AG10803 (cell line): ENCODE results near the gene C14orf93.

Source experiments
- DNase-seq: peaks from one replicate; pipeline ENCODE4 v3.0.0; 2010; ENCODE audit warnings: low read depth
- H3K4me3 ChIP-seq: 2 replicates; pipeline ENCODE4 v1.5.1; 2011; ENCODE audit warnings: mild to moderate bottlenecking, low read length, control low read depth
- CTCF ChIP-seq: conservative IDR thresholded peaks from 2 replicates; pipeline ENCODE4 v1.5.1; 2011; ENCODE audit warnings: mild to moderate bottlenecking, low read length, control low read depth, inconsistent platforms

C14orf93 gene

GRCh38 chr14:22997676-22998323, 12.1 kb downstream of the C14orf93 start:
- no peak for DNase-seq
- H3K4me3 ChIP-seq = no peak overlapping the region
- TF ChIP-seq CTCF = no peak

- no peak for TF ChIP-seq CTCF
- DNase-seq = no peak
- no peak overlapping the region for H3K4me3 ChIP-seq
Measured at GRCh38 chr14:22996768-22997654, 12.9 kb downstream of the C14orf93 start.

GRCh38 chr14:22995889-22996625, 13.9 kb downstream of the C14orf93 start:
- TF ChIP-seq CTCF = no peak
- DNase-seq = no peak
- H3K4me3 ChIP-seq = no peak overlapping the region

GRCh38 chr14:22994762-22995275, 15.1 kb downstream of the C14orf93 start:
- peak; percentile 63 for TF ChIP-seq CTCF
- H3K4me3 ChIP-seq = no peak overlapping the region
- peak; percentile 58 for DNase-seq

GRCh38 chr14:22993517-22993916, 16.4 kb downstream of the C14orf93 start:
- no peak for TF ChIP-seq CTCF
- DNase-seq = no peak
- no peak overlapping the region for H3K4me3 ChIP-seq

- no peak for TF ChIP-seq CTCF
- no peak overlapping the region for H3K4me3 ChIP-seq
- DNase-seq = no peak
Measured at GRCh38 chr14:22991852-22992251, 18.1 kb downstream of the C14orf93 start.
